Activated CD8-positive, alpha-beta memory T cell treated with anti-CD3 and anti-CD28 coated beads, Interleukin-2, amount 10 ng/mL, durations not matched to agents 7 days and 5 days (primary cell): ENCODE data around the gene C8G. TPM values are rescaled to one million over a fixed set of nuclear protein-coding genes. Genes with fewer than 3 reads are reported as not detected.

ENCODE experiments used
- ATAC-seq: fragments of 150-1000 bp; cut with Tn5 transposase; one replicate; pipeline ENCODE4 v1.10.0; 2021; ENCODE audit warnings: moderate library complexity
- CTCF ChIA-PET: fragments of 350-600 bp; sonication (Branson Sonifier 250); formaldehyde crosslinking; loops from one replicate; lab custom pipeline; 2021; ENCODE audit warnings: antibody characterized with exemption; lab: Charles Lee
- DNase-seq: peaks from one replicate; pipeline ENCODE4 v3.0.0-alpha.2; 2020
- H3K27ac Mint-ChIP-seq: one replicate; pipeline ENCODE4 v1.8.0; 2021; ENCODE audit warnings: mild to moderate bottlenecking, mixed read lengths
- H3K27me3 Mint-ChIP-seq: one replicate; pipeline ENCODE4 v1.8.0; 2021; ENCODE audit warnings: mixed read lengths
- H3K36me3 Mint-ChIP-seq: one replicate; pipeline ENCODE4 v1.8.0; 2021; ENCODE audit warnings: mild to moderate bottlenecking, mixed read lengths
- H3K4me1 Mint-ChIP-seq: one replicate; pipeline ENCODE4 v1.8.0; 2021; ENCODE audit warnings: mixed read lengths
- H3K4me3 Mint-ChIP-seq: one replicate; pipeline ENCODE4 v1.8.0; 2021; ENCODE audit warnings: mild to moderate bottlenecking, moderate library complexity, mixed read lengths
- H3K9me3 Mint-ChIP-seq: one replicate; pipeline ENCODE4 v1.8.0; 2022; ENCODE audit warnings: low read depth, mixed read lengths
- total RNA-seq, 2 experiments: library from RNA; stranded (reverse); gene quantifications; one replicate each; pipeline ENCODE4 v1.2.3, GENCODE V29; 2021

C8G gene
- total RNA-seq, 2 experiments from 2014 or later, result 1.7 TPM; not detected in 1

GRCh38 chr9:136947955-136948510 is 3.0 kb downstream of the C8G start:
- H3K36me3 Mint-ChIP-seq, result no peaks in the 10 kb centered on the region
- no peaks in the 10 kb centered on the region for H3K9me3 Mint-ChIP-seq
- peak overlapping the region; percentile 15 for H3K4me3 Mint-ChIP-seq
- ATAC-seq (no peak), DNase-seq (peak; percentile 57)
- peaks cover 16% of the 10 kb centered on the region for H3K4me1 Mint-ChIP-seq
- peak overlapping the region; percentile 54 for H3K27ac Mint-ChIP-seq
- CTCF ChIA-PET, result interaction anchor here (0.6 to 7.3 kb wide), 29 partner anchors 11 to 288 kb away, joined by 3 to 183 read pairs (median 5); partner anchors contain the start of genes ABCA2, AJM1, CLIC3 and FUT7
- no peaks in the 10 kb centered on the region for H3K27me3 Mint-ChIP-seq

GRCh38 chr9:136949239-136949816 is 4.3 kb downstream of the C8G start:
- peak overlapping the region; percentile 84 for H3K27ac Mint-ChIP-seq
- ATAC-seq, result no peak
- H3K4me1 Mint-ChIP-seq, result peaks cover 13% of the 10 kb centered on the region
- H3K36me3 Mint-ChIP-seq, result no peaks in the 10 kb centered on the region
- H3K9me3 Mint-ChIP-seq, result no peaks in the 10 kb centered on the region
- H3K4me3 Mint-ChIP-seq, result peak overlapping the region; percentile 76
- no peaks in the 10 kb centered on the region for H3K27me3 Mint-ChIP-seq
- CTCF ChIA-PET, result interaction anchor here (1.3 to 7.3 kb wide), 5 partner anchors 10 to 149 kb away, joined by 4 to 183 read pairs (median 15); partner anchors contain the start of genes FUT7 and PAXX
- no peak for DNase-seq

GRCh38 chr9:136949817-136950655 is 5.0 kb downstream of the C8G start:
- Mint-ChIP-seq H3K36me3 (no peaks in the 10 kb centered on the region), H3K27me3 (no peaks in the 10 kb centered on the region), H3K9me3 (no peaks in the 10 kb centered on the region), H3K27ac (peak overlapping the region; percentile 84), H3K4me3 (peak overlapping the region; percentile 76), H3K4me1 (peaks cover 9% of the 10 kb centered on the region)
- ATAC-seq, result peak; percentile 97
- CTCF ChIA-PET, result interaction anchor here (0.9 to 7.3 kb wide), 6 partner anchors 25 to 108 kb away, joined by 3 to 183 read pairs (median 6); partner anchors contain the start of genes AJM1, FUT7 and PAXX
- peak; percentile 99 for DNase-seq

- CTCF ChIA-PET, result interaction anchor here (0.9 to 1.8 kb wide), 5 partner anchors 25 to 109 kb away, joined by 3 to 9 read pairs (median 4); partner anchors contain the start of genes AJM1 and PAXX
- peak overlapping the region; percentile 73 for H3K4me3 Mint-ChIP-seq
- peaks cover 5% of the 10 kb centered on the region for H3K4me1 Mint-ChIP-seq
- ATAC-seq (no peak), DNase-seq (no peak)
- peak overlapping the region; percentile 82 for H3K27ac Mint-ChIP-seq
- H3K27me3 Mint-ChIP-seq, result no peaks in the 10 kb centered on the region
- H3K36me3 Mint-ChIP-seq, result no peaks in the 10 kb centered on the region
- no peaks in the 10 kb centered on the region for H3K9me3 Mint-ChIP-seq
Observed at GRCh38 chr9:136950656-136951276, 5.7 kb downstream of the C8G start.

- ATAC-seq, result no peak
- no peaks in the 10 kb centered on the region for H3K27me3 Mint-ChIP-seq
- H3K4me3 Mint-ChIP-seq, result no peak within 1 kb of the TSS
- no peak for DNase-seq
- CTCF ChIA-PET, result interaction anchor here (0.6 to 1.8 kb wide), 5 partner anchors 24 to 116 kb away, joined by 3 to 9 read pairs (median 4); partner anchors contain the start of gene AJM1
- H3K4me1 Mint-ChIP-seq, result peaks cover 5% of the 10 kb centered on the region
- no peak within 1 kb of the TSS for H3K27ac Mint-ChIP-seq
- H3K9me3 Mint-ChIP-seq, result peaks cover 5% of the 10 kb centered on the region
- peaks cover 1% of the 10 kb centered on the region for H3K36me3 Mint-ChIP-seq
Observed at GRCh38 chr9:136951541-136952320, 6.7 kb downstream of the C8G start, which contains the start of gene LCN12. Gene LCN12 (plus strand): TSS chr9:136952273. CDS start chr9:136952328, 55 bp downstream.

DNA sequence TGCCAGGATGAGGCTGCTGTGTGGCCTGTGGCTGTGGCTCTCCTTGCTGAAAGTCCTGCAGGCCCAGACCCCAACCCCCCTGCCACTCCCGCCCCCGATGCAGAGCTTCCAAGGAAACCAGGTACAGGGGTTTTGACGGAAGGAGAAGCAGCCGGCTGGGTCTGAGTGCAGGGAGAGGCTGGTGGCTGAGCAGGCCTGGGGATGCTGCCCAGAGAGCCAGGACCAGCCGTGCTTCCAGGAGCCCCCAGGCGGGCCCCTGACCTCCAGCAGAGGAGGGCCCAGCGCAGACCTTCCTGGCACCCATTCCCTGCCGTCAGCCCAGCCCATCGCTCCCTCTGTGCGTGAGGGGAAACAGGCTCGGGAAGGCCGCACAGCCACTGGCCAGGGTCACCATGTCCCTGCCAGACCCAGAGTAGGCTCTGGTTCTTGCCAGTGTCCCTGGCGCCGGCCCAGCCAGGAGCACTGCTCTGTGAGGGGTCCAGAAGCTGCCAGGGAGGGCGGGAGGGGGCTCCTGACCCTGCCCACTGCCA is 7.3 kb downstream of the C8G start:
- peaks cover 6% of the 10 kb centered on the region for H3K9me3 Mint-ChIP-seq
- CTCF ChIA-PET, result interaction anchor here (1.8 kb wide), 1 partner anchor 83 kb away, joined by 7 read pairs; no protein-coding TSS in a partner anchor

DNA sequence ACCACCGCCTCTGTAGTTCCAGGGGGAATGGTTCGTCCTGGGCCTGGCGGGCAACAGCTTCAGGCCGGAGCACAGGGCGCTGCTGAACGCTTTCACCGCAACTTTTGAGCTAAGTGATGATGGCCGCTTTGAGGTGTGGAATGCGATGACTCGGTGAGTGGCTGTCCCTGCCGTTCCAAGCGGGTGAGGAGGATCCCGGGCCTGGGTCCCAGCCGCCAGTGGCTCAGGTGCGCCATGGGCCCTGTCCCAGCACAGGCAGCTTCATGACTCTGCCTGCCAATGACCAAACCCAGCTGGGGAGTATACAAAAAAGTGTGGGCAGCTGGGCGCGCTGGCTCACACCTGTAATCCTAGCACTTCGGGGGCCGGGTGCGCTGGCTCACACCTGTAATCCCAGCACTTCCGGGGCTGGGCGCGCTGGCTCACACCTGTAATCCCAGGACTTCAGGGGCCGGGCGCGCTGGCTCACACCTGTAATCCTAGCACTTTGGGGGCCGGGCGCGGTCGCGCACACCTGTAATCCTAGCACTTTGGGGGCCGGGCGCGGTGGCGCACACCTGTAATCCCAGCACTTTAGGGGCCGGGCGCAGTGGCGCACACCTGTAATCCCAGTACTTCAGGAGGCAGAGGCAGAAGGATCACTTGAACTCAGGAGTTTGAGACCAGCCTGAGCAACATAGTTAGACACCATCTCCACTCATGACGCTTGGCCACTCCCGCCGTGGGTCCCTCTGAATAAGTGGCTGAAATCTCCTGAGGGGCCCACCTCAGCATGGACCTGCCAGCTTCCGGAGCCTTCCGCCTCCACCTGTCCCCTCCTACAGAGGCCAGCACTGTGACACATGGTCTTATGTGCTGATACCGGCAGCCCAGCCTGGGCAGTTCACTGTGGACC is 8.1 kb downstream of the C8G start:
- peaks cover 2% of the 10 kb centered on the region for H3K36me3 Mint-ChIP-seq
- H3K4me1 Mint-ChIP-seq, result peaks cover 4% of the 10 kb centered on the region
- ATAC-seq, result no peak
- no peak for DNase-seq
- H3K9me3 Mint-ChIP-seq, result peaks cover 6% of the 10 kb centered on the region
- H3K4me3 Mint-ChIP-seq, result no peak overlapping the region
- H3K27me3 Mint-ChIP-seq, result no peaks in the 10 kb centered on the region
- no peak overlapping the region for H3K27ac Mint-ChIP-seq
- CTCF ChIA-PET, result interaction anchor here (0.7 to 1.6 kb wide), 3 partner anchors 8 to 82 kb away, joined by 3 to 5 read pairs (median 4); partner anchors contain the start of genes C8G and FBXW5

More for the DNA sequence above, 7.3 kb downstream of the C8G start:
- Mint-ChIP-seq H3K36me3 (peaks cover 2% of the 10 kb centered on the region), H3K27me3 (no peaks in the 10 kb centered on the region), H3K4me1 (peaks cover 5% of the 10 kb centered on the region), H3K4me3 (no peak overlapping the region), H3K27ac (no peak overlapping the region)
- ATAC-seq (no peak), DNase-seq (no peak)

- no peak for DNase-seq
- Mint-ChIP-seq H3K4me3 (no peak overlapping the region), H3K9me3 (peaks cover 6% of the 10 kb centered on the region), H3K4me1 (peaks cover 2% of the 10 kb centered on the region), H3K36me3 (peaks cover 2% of the 10 kb centered on the region), H3K27me3 (no peaks in the 10 kb centered on the region), H3K27ac (no peak overlapping the region)
- CTCF ChIA-PET, result interaction anchor here (1.1 to 1.6 kb wide), 2 partner anchors 9 to 81 kb away, joined by 4 to 5 read pairs; partner anchors contain the start of genes C8G and FBXW5
- no peak for ATAC-seq
Observed at GRCh38 chr9:136953771-136954269, 8.8 kb downstream of the C8G start.

DNA sequence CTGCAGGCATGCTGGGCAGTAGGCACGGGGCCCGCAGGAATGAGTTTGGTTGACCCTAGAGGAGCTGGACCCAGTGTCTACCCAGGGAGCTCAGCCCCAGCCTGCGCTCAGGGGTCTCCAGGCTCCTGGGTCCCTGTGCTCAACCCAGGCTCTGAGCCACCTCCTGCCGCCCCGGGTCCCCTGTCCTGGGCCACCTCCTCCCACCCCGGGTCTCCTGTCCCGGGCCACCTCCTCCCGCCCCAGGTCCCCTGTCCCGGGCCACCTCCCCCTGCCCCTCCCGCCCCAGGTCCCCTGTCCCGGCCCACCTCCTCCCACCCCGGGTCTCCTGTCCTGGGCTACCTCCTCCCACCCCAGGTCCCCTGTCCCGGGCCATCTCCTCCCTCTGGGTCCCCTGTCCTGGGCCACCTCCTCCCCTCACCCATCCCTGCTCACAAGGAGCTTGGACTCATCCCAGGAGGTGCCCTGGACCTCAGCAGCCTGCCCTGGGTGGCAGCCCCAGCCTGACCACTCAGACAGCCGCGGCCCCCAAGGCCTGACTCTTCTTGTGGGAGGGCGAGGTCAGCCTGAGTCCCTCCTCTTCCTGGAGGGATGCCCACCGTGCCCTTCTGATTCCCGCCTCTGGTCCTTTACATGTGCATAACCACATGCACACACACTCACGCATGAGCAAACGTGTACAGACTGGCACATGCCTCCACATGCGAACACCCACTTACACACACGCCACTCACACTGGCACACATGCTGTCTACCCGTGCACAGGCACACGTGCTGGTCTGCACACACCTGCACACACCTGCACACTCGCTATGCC is 9.4 kb downstream of the C8G start:
- Mint-ChIP-seq H3K27ac (no peak overlapping the region), H3K4me3 (no peak overlapping the region), H3K4me1 (peaks cover 2% of the 10 kb centered on the region), H3K27me3 (no peaks in the 10 kb centered on the region), H3K36me3 (peaks cover 2% of the 10 kb centered on the region), H3K9me3 (peaks cover 6% of the 10 kb centered on the region)
- no peak for DNase-seq
- no peak for ATAC-seq
- CTCF ChIA-PET, result interaction anchor here (0.6 to 1.6 kb wide), 4 partner anchors 9 to 168 kb away, joined by 3 to 5 read pairs (median 4); partner anchors contain the start of genes C8G and FBXW5

- Mint-ChIP-seq H3K36me3 (peaks cover 2% of the 10 kb centered on the region), H3K27ac (no peak overlapping the region), H3K4me3 (no peak overlapping the region), H3K9me3 (peaks cover 6% of the 10 kb centered on the region), H3K4me1 (peaks cover 5% of the 10 kb centered on the region), H3K27me3 (no peaks in the 10 kb centered on the region)
- no peak for DNase-seq
- CTCF ChIA-PET, result interaction anchor here (0.6 to 1.1 kb wide), 2 partner anchors 9 to 167 kb away, joined by 3 to 4 read pairs; no protein-coding TSS in a partner anchor
- ATAC-seq, result no peak
Observed at GRCh38 chr9:136955202-136955942, 10.3 kb downstream of the C8G start.
